ENCODE results near the gene PEPD.

PEPD gene

GRCh38 chr19:33359581-33359980 is 162.0 kb downstream of the PEPD start:
- Histone ChIP-seq H2AFZ (ENCODE audit: low read depth) (no peak overlapping the region), H3K4me1 (ENCODE audit: low read depth, poor library complexity, severe bottlenecking) (no peaks in the 10 kb centered on the region), H3K27me3 (ENCODE audit: insufficient read depth, low read depth) (no peaks in the 10 kb centered on the region), H3K4me2 (no peak overlapping the region), H4K20me1 (ENCODE audit: insufficient read depth) (no peaks in the 10 kb centered on the region), H3K4me3 (IDR thresholded peaks at IDR 0.05; ENCODE audit: insufficient read depth, low read depth, low read length) (no peak overlapping the region), H3K79me2 (ENCODE audit: insufficient read depth, low read depth) (no peaks in the 10 kb centered on the region), H3K9ac (no peak overlapping the region), H3K27ac (no peak overlapping the region), H3K36me3 (ENCODE audit: insufficient read depth) (no peaks in the 10 kb centered on the region)
- no peak for TF ChIP-seq CTCF (conservative IDR thresholded peaks at IDR 0.05; ENCODE audit: low read depth, low read length)

GRCh38 chr19:33358408-33358807 is 163.2 kb downstream of the PEPD start:
- Histone ChIP-seq H3K4me1 (ENCODE audit: low read depth, poor library complexity, severe bottlenecking) (no peaks in the 10 kb centered on the region), H3K9ac (no peak overlapping the region), H3K4me2 (no peak overlapping the region), H3K27me3 (ENCODE audit: insufficient read depth, low read depth) (no peaks in the 10 kb centered on the region), H2AFZ (ENCODE audit: low read depth) (no peak overlapping the region), H3K36me3 (ENCODE audit: insufficient read depth) (no peaks in the 10 kb centered on the region), H4K20me1 (ENCODE audit: insufficient read depth) (no peaks in the 10 kb centered on the region), H3K79me2 (ENCODE audit: insufficient read depth, low read depth) (no peaks in the 10 kb centered on the region), H3K4me3 (IDR thresholded peaks at IDR 0.05; ENCODE audit: insufficient read depth, low read depth, low read length) (no peak overlapping the region), H3K27ac (no peak overlapping the region)
- no peak for TF ChIP-seq CTCF (conservative IDR thresholded peaks at IDR 0.05; ENCODE audit: low read depth, low read length)

- H3K27ac ChIP-seq, result no peak overlapping the region
- no peak for TF ChIP-seq CTCF (conservative IDR thresholded peaks at IDR 0.05; ENCODE audit: low read depth, low read length)
- no peaks in the 10 kb centered on the region for H3K36me3 ChIP-seq (ENCODE audit: insufficient read depth)
- no peaks in the 10 kb centered on the region for H3K4me1 ChIP-seq (ENCODE audit: low read depth, poor library complexity, severe bottlenecking)
- no peak overlapping the region for H3K4me3 ChIP-seq (IDR thresholded peaks at IDR 0.05; ENCODE audit: insufficient read depth, low read depth, low read length)
- H3K9ac ChIP-seq, result no peak overlapping the region
- H4K20me1 ChIP-seq (ENCODE audit: insufficient read depth), result no peaks in the 10 kb centered on the region
- no peaks in the 10 kb centered on the region for H3K27me3 ChIP-seq (ENCODE audit: insufficient read depth, low read depth)
- no peaks in the 10 kb centered on the region for H3K79me2 ChIP-seq (ENCODE audit: insufficient read depth, low read depth)
- H2AFZ ChIP-seq (ENCODE audit: low read depth), result no peak overlapping the region
- no peak overlapping the region for H3K4me2 ChIP-seq
Observed at GRCh38 chr19:33357556-33357955, 164.0 kb downstream of the PEPD start.

- Histone ChIP-seq H4K20me1 (ENCODE audit: insufficient read depth) (no peaks in the 10 kb centered on the region), H3K4me3 (IDR thresholded peaks at IDR 0.05; ENCODE audit: insufficient read depth, low read depth, low read length) (no peak overlapping the region), H3K27ac (no peak overlapping the region), H3K9ac (no peak overlapping the region), H3K27me3 (ENCODE audit: insufficient read depth, low read depth) (no peaks in the 10 kb centered on the region), H3K79me2 (ENCODE audit: insufficient read depth, low read depth) (no peaks in the 10 kb centered on the region), H3K4me2 (no peak overlapping the region), H2AFZ (ENCODE audit: low read depth) (no peak overlapping the region), H3K4me1 (ENCODE audit: low read depth, poor library complexity, severe bottlenecking) (no peaks in the 10 kb centered on the region), H3K36me3 (ENCODE audit: insufficient read depth) (no peaks in the 10 kb centered on the region)
- TF ChIP-seq CTCF (conservative IDR thresholded peaks at IDR 0.05; ENCODE audit: low read depth, low read length), result no peak
Observed at GRCh38 chr19:33355535-33355934, 166.1 kb downstream of the PEPD start.
